RWPE1 (cell line): ENCODE measurements around the gene BBS1.
"Not testable (repeated sequence)": the region's sequence is repeated elsewhere in the genome, so short reads cannot be mapped to it uniquely, and the experiment has no call there.

Source experiments
- CTCF ChIA-PET: fragments of 350-600 bp; sonication (Branson Sonifier 250); formaldehyde crosslinking; extraction: SDS; loops from one replicate; lab custom pipeline; 2021; lab: Yijun Ruan, JAX
- POLR2A ChIA-PET: fragments of 400-600 bp; formaldehyde crosslinking; extraction: SDS; loops from one replicate; lab custom pipeline; 2020; ENCODE audit warnings: antibody characterized with exemption; ENCODE audit not compliant: low non-redundant PET; lab: Yijun Ruan, JAX
- DNase-seq: peaks from one replicate; pipeline ENCODE4 v3.0.0; 2012; ENCODE audit warnings: low spot score
- H3K27ac ChIP-seq: fragments of 450-650 bp; 2 replicates; pipeline ENCODE4 v1.5.1; 2017
- CTCF ChIP-seq: fragments of 450-650 bp; conservative IDR thresholded peaks from 2 replicates; pipeline ENCODE4 v1.5.1; 2017; ENCODE audit warnings: low read depth, mild to moderate bottlenecking

BBS1 gene

GRCh38 chr11:66539170-66539869, 28.9 kb downstream of the BBS1 start:
- peak overlapping the region; percentile 28 for H3K27ac ChIP-seq
- ChIA-PET POLR2A (no interaction called here), CTCF (interaction anchor here (0.6 kb wide), 1 partner anchor 37 kb away, joined by 3 read pairs; no protein-coding TSS in a partner anchor)
- no peak for DNase-seq
- TF ChIP-seq CTCF, result no peak

- CTCF ChIA-PET, result interaction anchor here (0.6 kb wide), 1 partner anchor 131 kb away, joined by 4 read pairs; no protein-coding TSS in a partner anchor
- no peak for DNase-seq
- POLR2A ChIA-PET, result no interaction called here
- TF ChIP-seq CTCF, result no peak
- no peak overlapping the region for H3K27ac ChIP-seq
These were observed 29.4 kb downstream of the BBS1 start for GRCh38 chr11:66539870-66540213.

GRCh38 chr11:66540598-66540997, 30.2 kb downstream of the BBS1 start:
- CTCF ChIA-PET, result interaction anchor here (0.6 kb wide), 1 partner anchor 131 kb away, joined by 4 read pairs; no protein-coding TSS in a partner anchor
- H3K27ac ChIP-seq, POLR2A ChIA-PET, DNase-seq: not testable (repeated sequence)

GRCh38 chr11:66541892-66542291, 31.5 kb downstream of the BBS1 start:
- no peak for DNase-seq
- TF ChIP-seq CTCF, result no peak
- ChIA-PET POLR2A (no interaction called here), CTCF (no interaction called here)
- H3K27ac ChIP-seq, result peak overlapping the region; percentile 54

- ChIA-PET POLR2A (no interaction called here), CTCF (no interaction called here)
- no peak for DNase-seq
- no peak for TF ChIP-seq CTCF
- peak overlapping the region; percentile 54 for H3K27ac ChIP-seq
These were observed 31.9 kb downstream of the BBS1 start for GRCh38 chr11:66542362-66542761.

- H3K27ac ChIP-seq, result peak overlapping the region; percentile 54; the same call in 1 of the 2 replicates
- no peak for DNase-seq
- no peak for TF ChIP-seq CTCF
- ChIA-PET POLR2A (no interaction called here), CTCF (no interaction called here)
These were observed 33.0 kb downstream of the BBS1 start for GRCh38 chr11:66543263-66544107.

- 0 out of 2 replicates have a peak overlapping the region, but pooled peaks have one; percentile 66 for H3K27ac ChIP-seq
- ChIA-PET POLR2A (interaction anchor here (0.5 kb wide), 1 partner anchor 144 kb away, joined by 4 read pairs; no protein-coding TSS in a partner anchor), CTCF (interaction anchor here (0.7 kb wide), 1 partner anchor 34 kb away, joined by 3 read pairs; no protein-coding TSS in a partner anchor)
- not testable (repeated sequence) for DNase-seq
These were observed 34.5 kb downstream of the BBS1 start for GRCh38 chr11:66544952-66545351.
